GM21737 (cell line): ENCODE measurements around the gene POTEM.
"Not testable (repeated sequence)": the region's sequence is repeated elsewhere in the genome, so short reads cannot be mapped to it uniquely, and the experiment has no call there.

Experiments
- ATAC-seq: cut with Tn5 transposase; IDR thresholded peaks from one replicate; pipeline ENCODE4 v1.9.1; 2021; ENCODE audit warnings: mild to moderate bottlenecking, moderate library complexity; ENCODE audit not compliant: unreplicated experiment

The POTEM gene

DNA sequence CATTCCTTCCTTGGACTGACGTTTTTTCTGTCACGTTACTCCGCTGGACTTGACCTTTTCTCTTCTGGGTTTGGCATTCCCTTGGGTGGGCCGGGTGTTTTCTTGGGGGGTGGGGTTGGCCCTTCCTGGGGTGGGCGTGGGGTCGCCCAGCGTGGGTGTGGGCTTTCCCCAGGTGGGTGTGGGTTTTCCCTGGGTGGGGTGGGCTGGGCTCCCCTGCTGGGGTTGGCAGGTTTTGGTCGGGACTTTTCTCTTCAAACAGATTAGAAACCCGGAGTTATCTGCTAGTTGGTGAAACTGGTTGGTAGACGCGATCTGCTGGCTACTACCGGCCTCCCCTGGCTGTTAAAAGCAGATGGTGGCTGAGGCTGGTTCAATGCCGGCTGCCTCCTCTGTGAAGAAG is at the start of gene POTEM:
Gene POTEM, plus strand, starts transcription at position 301 of the 400 bp plus-strand sequence. Its CDS starts 52 bp downstream, at position 353.
- ATAC-seq = not testable (repeated sequence)

DNA sequence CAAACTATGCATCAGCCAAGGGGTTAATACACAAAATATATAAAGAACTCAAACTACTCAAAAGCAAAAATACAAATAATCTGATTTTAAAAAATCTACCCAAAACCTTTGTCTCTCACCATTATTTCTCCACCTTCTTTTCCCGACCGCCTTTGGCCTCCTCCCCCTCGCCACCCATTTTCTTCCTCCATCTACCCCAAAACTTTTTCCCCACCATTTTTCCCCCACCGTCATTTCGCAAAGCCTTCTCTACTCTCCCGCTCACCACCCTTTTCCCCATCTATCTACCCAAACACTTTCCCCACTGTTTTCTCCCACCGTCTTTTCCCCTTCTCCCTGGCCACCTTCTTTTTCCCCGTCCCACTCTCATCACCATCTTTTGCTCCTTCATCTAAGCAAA is 48.9 kb upstream of the POTEM start:
- ATAC-seq = not testable (repeated sequence)

DNA sequence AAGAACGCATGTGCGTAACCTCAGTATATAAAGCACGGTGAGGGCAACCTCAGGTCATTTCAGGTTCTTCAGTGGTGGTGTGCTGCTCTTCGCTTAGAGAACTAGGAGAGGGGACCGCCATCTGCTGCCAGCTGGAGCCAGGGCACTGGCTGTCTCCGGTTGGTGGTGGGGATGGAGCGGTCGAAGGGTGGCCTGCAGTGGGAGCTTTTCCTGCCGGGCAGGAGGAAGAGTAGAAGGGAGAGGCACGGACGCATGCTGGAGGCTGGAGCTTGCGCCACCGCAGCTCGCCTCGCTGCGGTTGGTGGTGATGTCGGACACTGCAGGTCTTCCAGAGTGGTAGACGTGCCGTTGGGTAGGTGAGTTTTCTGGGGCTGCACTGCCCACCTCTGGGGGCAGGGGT is 47.2 kb upstream of the POTEM start:
- ATAC-seq = not testable (repeated sequence)

DNA sequence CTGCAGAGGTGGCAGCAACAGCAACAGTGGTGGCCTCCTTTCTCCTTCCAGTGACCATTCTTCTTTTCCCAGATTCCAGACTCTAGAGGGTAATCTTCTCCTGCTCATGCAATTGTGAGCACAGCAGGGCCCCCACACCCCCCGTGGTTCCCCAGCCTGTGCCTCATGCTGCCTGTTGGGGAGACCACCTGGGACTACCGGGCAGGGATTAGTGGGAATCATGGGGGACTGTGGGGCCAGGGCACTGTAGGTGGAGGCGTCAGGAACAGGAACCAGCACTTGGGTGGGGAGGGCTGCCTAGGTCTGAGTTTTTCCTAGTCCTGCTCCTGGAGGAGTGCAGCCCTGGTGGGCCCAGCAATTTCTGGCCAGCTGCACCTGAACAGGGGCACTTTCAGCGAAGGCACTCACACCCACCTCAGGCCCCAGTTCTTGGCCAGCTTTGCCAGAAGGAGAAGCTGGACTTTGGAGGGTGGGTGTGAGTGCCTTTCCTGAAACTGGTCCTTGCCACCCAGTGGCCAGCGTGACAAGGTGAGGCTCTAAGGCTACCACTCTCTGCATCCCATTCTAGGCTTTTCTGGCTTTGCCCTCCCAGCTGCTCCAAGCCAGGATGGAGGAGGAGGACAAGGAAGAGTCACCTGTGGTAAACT is 46.1 kb upstream of the POTEM start:
- not testable (repeated sequence) for ATAC-seq

DNA sequence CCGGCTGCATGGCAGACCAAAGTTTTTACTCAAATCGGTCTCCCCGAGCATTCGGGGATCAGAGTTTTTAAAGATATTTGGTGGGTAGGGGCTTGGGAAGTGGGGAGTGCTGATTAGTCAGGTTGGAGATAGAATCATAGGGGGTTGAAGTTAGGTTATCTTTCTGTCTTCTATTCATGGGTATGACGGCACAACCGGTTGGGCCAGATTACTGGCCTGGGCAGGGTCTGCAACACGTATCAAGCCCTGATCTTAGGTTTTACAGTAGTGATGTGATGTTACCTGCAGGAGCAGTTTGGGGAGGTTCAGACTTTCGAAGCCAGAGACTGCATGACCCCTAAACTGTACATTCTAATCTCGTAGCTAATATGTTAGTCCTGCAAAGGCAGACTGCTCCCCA is 30.4 kb upstream of the POTEM start:
- ATAC-seq = not testable (repeated sequence)

DNA sequence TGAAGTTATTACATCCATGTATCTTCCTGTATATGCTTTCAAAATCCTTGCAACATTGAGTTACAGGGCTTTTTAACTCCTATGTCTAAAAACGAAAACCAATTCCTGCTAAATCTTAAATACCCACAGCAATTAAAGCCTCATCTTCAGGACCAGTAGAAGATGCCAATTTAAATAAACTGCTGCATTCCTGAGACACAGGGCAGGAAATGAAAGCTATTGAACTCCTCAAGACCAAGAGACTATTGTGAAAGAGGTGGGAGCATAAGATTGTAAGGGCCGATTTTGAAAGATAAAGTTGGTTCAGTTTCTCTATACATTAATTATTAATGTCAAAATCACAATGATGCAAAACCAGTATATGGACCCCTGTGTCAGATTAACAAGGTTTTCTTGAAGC is 28.5 kb upstream of the POTEM start:
- ATAC-seq = not testable (repeated sequence)

DNA sequence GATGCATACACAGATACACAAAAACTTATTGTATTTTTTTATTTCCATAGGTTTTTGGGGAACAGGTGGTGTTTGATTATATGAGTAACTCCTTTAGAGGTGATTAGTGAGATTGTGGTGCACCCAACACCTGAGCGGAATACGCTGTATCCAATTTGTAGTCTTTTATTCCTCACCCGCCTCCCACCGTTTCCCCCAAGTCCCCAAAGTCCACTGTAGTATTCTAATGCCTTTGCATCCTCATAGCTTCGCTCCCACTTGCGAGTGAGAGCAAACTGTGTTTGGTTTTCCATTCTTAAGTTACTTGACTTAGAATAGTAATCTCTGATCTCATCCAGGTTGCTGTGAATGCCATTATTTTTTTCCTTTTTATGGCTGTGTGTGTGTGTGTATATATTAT is 17.3 kb upstream of the POTEM start:
- not testable (repeated sequence) for ATAC-seq

DNA sequence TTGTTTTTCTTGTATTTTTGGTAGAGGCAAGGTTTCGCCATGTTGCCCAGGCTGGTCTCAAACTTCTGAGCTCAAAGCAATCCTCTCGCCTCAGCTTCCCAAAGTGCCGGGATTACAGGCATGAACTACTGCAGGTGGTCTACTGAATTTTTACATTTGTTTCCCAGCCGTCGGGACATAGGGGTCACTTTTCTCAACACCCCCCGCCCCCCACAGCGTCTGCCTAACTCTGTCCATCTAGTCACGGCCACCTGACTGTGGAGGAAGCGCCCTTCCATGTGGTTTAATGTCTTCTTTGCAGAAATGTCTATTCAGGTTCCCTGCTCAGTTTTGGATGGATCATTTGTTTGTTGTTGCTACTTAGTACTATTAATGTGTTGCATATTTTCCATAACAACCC is 14.1 kb upstream of the POTEM start:
- ATAC-seq = not testable (repeated sequence)

DNA sequence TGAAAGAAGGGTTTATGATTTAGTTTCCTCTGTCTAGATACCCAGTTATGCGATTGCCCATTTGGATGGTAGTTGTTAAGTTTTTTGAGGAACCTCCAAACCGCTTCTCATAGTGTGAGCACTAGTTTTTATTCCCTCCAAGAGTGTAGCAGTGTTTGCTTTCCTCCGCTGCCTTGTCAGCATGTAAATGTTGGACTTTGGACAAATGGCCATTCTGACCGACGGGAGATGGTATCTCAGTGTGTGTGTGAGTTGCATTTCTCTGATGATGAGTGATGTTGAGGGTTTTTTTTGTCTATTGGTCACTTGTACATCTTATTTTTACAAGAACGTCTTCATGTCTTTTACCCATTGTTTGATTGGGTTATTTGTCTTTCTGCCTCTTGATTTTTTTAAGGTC is 11.4 kb upstream of the POTEM start:
- ATAC-seq = not testable (repeated sequence)

DNA sequence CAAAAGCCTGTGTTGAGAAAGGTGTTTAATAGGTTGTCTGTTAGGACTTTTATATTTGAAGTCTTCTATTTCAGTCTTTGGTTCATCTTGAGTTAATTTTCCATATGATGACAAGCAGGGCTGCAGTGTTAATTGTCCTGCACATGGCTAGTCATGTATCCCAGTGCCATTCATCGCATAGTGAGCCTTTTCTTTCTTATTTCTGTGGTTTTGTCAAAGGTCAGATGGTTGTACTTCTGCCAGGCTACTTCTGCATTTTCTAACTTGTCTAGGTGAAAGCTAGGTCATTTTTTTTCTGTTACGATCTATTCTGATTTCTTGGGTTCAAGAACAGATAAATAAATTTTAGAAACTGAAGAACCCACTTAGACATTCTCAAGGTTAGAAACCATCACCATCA is 5.7 kb upstream of the POTEM start:
- ATAC-seq = not testable (repeated sequence)

DNA sequence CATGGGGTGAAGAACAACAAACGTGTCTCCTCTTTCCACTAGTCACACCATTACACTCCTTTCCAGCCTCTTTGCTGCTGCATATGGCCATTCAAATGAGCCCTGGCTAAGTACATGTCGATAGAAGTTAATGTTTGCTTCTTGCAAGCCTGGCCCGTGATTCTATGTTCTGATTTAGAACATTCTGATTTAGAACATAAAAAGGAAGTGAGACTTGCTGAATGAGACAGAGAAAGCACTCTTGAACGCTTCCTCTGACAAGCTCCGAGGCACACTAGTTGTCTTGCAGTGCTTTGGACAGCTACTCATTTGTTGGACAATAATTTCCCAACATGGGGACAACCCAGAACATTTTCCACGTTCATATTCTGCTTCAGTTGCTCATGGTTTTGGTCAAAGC is 5.1 kb upstream of the POTEM start:
- not testable (repeated sequence) for ATAC-seq

DNA sequence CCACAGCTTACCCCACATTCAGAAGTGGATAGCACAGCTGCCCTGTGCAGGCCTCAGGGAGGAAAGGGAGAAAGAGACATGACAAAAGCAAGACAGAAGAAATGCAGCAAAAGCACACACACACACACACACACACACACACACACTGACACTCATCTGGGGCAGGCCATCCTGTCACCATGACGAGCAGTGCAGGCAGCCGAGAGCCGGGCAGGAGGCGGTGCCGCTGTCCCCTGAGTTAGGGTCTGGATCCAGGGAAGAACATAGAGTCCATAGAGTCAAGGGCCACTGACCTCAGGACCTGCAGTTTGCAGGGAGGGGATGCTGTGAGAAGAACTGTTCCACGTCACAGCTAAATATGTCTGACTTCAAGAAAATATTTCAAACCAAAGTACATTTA is 4.0 kb upstream of the POTEM start:
- ATAC-seq = not testable (repeated sequence)

DNA sequence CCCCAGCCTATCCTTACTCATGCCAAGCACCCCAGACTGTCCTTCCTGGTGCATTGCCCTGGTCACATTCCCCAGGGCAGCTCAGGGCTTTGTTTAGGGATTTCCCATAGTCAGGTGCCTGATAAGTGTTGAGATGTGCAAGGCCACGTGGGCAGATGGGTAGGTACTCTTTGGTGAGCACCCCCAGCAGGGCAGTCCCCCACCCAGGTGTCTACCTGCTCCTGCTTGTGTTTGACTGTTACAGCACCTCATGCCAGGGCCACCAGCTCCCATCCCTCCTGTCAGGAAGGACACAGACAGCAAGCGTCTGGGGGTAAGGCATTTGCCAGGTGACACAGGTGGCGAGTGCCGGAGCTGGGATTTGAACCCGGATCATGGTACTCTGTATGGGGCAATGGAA is 2.4 kb upstream of the POTEM start:
- ATAC-seq = not testable (repeated sequence)

DNA sequence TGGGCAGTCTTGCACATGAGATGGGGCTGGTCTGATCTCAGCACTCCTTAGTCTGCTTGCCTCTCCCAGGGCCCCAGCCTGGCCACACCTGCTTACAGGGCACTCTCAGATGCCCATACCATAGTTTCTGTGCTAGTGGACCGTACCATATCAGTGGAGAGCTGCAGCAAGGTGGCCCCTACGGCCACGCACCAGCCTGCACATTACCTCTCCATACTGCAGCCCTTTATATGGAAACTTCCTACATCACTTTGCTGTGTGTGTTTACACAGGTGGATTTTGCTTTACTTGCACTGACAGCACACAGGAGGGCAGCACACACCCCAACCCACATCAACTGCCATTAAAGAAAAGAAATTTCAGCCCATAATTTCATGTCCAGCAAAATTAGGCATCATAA is 35.3 kb downstream of the POTEM start:
- not testable (repeated sequence) for ATAC-seq

DNA sequence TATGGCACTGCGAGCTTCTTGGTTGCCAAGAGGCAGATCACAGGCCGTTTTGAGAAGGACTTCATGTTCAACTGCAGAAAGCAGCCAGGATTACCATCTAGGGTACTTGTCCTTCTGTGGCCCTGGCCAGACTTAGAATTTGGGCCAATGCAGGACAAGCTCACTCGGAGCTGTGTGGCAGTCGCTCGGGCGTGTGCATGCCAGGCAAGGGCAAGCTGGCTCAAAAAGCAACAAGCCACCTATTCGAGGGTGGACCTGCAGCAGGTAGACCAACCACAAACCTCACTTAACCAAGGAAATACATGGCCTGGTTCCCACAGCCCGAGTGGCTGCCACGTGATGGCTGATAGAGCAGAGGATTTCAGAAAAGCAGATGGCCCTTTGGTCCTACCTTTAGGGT is 39.3 kb downstream of the POTEM start:
- ATAC-seq = not testable (repeated sequence)

DNA sequence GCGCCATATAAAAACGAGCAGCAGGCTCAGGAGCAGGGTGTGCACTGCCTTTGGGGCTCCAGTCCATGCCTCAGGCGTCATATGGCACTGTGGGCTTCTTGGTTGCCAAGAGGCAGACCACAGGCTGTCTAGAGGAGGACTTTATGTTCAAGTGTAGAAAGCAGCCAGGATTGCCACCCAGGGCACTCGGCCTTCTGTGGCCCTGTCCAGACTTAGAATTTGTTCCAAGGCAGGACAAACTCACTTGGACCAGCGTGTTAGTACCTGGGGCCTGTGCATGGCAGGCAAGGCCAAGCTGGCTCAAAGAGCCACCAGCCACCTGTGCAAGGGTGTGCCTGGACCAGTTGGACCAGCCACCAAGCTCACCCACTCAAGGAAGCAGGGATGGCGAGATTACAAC is 40.4 kb downstream of the POTEM start:
- ATAC-seq = not testable (repeated sequence)

DNA sequence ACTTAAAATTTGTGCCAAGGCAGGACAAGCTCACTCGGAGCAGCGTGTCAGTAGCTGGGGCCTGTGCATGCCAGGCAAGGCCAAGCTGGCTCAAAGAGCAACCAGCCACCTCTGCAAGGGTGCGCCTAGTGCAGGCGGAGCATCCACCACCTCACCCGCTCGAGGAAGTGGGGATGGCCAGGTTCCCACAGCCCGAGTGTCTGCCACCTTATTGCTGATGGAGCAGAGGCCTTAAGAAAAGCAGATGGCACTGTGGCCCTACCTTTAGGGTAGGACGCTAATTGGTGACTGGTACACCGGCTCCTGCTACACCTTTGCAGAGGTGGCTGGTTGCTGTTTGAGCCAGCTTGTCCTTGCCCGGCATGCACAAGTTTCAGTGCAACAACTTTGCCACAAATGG is 43.8 kb downstream of the POTEM start:
- not testable (repeated sequence) for ATAC-seq

DNA sequence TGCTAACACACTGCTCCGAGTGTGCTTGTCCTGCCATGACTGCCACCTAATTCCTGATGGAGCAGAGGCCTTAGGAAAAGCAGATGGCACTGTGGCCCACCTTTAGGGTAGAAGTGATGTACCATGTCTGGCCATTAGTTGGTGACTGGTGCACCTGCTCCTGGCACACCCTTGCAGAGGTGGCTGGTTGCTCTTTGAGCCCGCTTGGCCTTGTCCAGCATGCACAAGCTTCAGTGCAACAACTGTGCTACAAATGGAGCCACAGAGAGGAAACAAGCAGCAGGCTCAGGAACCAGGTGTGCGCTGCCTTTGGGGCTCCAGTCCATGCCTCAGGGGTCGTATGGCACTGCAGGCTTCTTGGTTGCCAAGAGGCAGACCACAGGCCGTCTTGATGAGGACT is 44.5 kb downstream of the POTEM start:
- not testable (repeated sequence) for ATAC-seq

DNA sequence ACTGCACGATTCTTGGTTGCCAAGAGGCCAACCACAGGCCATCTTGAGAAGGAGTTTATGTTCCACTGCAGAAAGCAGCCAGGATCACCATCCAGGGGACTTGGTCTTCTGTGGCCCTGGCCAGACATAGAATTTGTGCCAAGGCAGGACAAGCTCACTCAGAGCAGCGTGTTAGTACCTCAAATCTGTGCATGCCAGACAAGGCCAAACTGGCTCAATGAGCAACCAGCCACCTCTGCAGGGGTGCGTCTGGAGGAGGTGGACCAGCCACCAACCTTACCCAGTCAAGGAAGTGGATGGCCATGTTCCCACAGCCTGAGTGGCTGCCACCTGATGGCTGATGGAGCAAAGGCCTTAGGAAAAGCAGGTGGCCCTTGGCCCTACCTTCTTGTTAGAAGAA is 48.0 kb downstream of the POTEM start:
- ATAC-seq = not testable (repeated sequence)

DNA sequence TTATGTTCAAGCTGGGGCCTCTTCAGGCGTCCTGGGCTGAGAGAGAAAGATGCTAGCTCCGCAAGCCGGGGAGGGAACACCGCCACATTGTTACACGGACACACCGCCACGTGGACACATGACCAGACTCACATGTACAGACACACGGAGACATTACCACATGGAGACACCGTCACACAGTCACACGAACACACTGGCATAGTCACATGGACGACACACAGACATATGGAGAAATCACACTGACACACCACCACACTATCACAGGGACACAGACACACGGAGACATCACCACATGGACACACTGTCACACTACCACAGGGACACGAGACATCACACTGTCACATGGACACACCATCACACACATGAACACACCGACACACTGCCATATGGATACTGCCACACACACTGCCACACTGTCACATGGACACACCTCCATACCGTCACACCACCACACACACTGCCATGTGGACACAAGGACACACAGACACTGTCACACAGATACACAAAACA is 57.9 kb downstream of the POTEM start:
- ATAC-seq = not testable (repeated sequence)

DNA sequence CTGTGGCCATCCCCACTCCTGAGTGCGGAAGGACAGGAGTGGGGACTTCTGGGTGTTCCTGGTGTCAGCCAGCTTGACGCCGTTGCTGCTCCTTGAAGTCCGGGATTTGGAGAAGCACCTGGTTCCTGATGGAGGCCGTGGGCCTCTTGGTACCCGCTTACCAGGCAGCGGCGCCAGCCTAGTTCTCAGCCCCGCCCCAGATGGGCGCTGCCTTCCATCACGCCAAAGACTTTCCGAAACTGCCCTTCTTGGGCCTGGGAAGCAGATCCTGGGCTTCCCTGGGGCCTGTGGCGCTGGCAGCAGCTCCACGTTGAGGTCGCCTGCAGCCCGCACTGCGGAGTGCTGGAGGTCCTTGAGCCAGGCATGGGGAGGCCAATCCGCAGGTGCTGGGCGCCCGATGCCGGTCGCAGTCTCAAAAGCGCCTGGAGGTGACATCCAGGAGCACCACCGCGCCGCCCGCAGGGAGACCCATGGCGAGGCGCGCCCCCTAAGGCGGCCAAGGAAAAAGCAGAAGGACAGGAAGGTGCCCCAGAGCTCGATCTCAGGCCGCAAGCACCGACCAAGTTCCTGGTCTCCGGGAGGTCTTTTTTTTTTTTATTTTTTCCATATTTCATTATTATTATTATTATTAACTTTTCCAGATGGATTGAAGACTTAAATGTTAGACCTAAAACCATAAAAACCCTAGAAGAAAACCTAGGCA is 59.6 kb downstream of the POTEM start:
- not testable (repeated sequence) for ATAC-seq

DNA sequence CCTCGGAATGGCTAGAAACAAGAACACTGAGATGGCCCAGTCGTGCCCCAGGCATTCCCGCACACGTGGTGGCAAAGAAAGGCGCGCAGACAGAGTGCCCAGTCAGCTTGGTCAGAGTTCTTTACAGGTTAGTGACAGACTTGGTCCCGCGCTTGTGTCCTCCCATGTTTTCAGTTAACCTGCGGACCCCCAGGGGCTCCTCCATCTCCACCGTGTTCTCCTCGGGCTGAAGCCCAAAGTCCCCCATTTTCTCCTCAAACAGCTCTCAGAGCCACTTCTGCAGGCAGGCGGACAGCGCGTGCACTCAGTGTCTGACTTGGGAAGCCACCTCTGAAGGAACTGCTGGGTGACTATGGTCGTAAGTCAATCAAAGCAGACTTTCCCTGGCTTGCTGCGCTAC is 60.7 kb downstream of the POTEM start:
- not testable (repeated sequence) for ATAC-seq
